NCI-H460 (cell line): Measurements from ENCODE around the gene ZDHHC22. TPM values are rescaled to one million over a fixed set of nuclear protein-coding genes. Genes with fewer than 3 reads are reported as not detected.
"Not testable (repeated sequence)": the region's sequence is repeated elsewhere in the genome, so short reads cannot be mapped to it uniquely, and the experiment has no call there.

Experiments
- DNase-seq: peaks from one replicate; pipeline ENCODE4 v3.0.0-alpha.2; 2016; ENCODE audit warnings: low read depth; ENCODE audit errors: extremely low read depth
- polyA plus RNA-seq: library from polyadenylated mRNA; depleted of rRNA; stranded (reverse); fragments of >200 nt; gene quantifications from 2 replicates; pipeline ENCODE4 v1.2.3, GENCODE V29; 2014; cell fraction: nucleus; rRNA removed
- total RNA-seq: library from RNA; depleted of rRNA; stranded (reverse); fragments of >200 nt; shearing (Covaris generic); gene quantifications from 2 replicates; pipeline ENCODE4 v1.2.3, GENCODE V29; 2014; rRNA removed

The ZDHHC22 gene, protein sequence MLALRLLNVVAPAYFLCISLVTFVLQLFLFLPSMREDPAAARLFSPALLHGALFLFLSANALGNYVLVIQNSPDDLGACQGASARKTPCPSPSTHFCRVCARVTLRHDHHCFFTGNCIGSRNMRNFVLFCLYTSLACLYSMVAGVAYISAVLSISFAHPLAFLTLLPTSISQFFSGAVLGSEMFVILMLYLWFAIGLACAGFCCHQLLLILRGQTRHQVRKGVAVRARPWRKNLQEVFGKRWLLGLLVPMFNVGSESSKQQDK
- total RNA-seq: not detected in 2 replicates
- polyA plus RNA-seq: not detected in 2 replicates

DNA sequence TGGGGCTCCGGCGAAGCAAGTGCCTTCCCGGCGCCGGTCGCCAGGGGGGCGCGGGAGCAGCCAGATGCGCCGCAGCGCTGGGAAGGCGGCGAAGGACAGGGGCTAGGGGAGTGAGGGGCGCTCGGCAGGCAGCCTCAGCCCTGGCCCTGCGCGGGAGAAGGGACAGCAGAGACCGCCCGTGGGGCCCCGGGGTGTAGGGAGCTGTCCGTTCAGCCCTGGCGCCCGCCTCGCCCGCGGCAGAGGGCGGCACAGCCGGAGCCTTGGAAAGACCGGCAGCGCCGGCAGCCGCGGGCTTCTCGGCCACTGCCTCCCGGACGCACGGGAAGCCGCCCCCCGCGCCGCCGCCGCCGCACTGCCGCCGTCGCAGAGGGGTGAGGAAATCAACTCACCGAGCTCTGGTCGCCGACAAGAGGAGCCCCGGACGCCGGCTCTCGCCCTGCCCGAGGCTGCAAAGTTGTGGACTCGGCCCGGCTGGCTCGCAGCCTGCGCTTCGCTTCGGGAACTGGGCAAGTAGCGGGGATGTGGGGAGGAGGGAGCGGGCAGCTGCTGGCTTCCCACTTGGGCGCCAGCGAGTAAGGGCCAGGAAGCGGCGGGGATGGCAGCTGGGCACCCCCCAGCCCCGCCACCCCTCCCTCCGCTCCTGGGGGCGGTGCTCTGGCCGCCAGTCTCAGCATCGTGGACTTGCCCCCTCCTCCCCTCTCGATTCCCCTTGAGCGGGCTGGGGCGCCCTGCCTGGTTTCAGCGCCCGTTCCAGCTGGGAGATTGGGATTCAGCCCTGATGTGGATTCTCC lies at the start of gene ZDHHC22:
ZDHHC22 (minus strand) TSS at position 578 of the 791 bp plus-strand sequence. CDS start 2,053 bp downstream, outside the sequence.
- DNase-seq: no peak

DNA sequence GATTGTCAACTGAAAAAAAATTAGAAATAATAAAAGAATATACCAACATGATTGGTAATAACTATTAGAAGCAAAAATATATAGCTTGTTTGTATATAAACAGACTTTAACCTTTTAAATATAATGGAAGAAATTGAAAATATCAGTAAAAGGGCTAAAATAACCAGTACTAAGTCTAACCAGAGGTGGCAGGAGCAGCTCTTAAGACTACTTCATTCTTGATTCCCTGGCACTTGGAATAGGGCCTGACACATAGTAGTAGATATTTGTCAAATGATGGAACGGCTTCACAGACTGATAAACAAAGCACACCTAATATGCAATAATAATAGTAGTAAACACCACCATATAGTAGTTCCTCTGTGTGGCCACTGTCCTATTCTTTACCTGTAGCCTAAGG lies 49.4 kb upstream of the ZDHHC22 start:
- no peak for DNase-seq

DNA sequence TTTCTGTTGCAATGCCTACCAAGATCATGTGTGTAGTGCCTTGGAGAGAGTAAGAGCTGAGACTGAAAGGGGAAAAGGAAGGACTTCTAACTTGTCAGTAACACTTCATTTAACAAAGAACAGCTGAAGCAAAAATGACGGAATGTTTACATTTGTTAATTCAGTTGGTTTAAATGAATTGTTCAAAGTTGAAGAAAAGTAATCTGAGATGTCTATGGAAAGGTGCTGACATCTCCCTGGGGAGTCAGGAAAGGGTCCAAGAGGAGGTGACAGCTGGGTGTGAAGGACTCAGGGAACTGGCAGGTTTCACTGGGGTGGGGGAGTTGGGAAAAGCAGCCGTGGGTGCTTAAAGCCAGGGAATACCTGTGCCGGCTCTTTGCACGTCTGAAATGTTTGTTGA lies 47.9 kb upstream of the ZDHHC22 start:
- DNase-seq: no peak

DNA sequence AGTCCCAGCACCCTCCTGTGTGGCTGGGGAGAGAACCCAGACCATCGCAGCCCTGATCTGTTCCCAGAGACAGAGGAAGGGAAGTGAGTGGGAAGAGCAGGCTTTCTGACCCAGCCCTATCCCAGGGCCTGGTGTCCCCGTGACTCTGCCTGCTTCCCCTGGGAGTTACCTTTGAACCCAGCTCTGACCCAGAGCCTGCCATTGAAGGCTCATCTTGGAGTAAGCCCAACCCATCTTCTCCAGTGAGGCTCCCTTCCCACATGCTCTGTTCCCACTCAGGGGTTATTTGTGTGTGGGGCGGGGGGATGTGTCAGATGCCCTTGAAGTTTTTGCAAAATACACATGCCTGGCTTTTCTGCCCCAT lies 46.0 kb upstream of the ZDHHC22 start:
- DNase-seq: no peak

DNA sequence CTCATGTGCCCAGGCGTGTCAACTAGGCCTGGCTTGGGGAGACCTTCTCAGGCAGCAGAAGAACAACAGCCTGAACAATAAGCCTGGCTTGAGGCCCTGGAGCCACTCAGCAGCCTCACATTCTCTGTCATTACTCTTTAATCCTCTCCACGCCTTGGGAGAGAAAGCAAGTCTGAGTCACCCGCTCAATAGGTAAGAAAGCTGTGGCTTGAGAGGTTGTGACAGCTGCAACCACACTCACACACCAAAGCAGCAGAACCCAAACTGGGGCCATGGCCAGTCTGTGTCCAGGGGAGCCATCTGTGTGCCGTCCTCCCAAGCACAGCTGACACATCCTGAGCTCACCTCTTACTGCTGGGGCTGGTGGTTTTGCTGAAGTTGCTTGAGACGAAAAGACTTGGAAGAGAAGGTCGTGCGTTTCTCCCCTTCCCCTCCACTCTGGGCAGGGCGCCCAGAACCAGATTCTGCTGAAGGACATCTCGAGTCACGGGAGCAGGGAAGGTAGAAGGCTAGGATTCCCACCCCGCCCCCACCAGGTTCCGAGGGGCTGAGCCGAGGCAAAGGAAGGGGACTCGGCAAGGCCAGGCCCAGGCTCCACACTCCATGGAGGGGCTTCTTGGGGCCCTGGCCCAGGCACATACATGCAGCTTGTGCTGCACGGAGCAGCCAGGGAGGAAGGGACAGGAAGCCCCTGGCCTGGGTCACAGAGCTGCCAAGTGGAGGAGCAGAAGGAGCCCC lies 45.5 kb upstream of the ZDHHC22 start:
- DNase-seq: no peak

DNA sequence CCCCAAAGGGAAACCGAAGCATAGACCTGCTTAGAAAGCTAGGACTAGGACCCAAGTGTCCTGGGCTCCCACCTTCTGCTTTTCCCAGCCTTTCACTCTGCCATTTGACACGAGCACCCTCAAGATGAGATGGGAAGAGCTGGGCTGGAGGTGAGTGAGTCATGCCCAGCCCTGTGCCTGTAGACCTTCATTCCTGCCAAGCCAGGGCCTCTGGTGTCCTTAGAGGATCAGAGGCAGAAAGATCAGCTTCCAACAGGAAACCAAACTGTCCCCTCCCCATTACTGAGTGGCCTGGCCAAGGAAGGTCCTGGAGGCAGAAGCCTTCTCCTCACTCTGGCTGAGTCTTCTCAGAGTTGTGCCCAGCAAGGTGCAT lies 43.5 kb upstream of the ZDHHC22 start:
- DNase-seq: no peak

DNA sequence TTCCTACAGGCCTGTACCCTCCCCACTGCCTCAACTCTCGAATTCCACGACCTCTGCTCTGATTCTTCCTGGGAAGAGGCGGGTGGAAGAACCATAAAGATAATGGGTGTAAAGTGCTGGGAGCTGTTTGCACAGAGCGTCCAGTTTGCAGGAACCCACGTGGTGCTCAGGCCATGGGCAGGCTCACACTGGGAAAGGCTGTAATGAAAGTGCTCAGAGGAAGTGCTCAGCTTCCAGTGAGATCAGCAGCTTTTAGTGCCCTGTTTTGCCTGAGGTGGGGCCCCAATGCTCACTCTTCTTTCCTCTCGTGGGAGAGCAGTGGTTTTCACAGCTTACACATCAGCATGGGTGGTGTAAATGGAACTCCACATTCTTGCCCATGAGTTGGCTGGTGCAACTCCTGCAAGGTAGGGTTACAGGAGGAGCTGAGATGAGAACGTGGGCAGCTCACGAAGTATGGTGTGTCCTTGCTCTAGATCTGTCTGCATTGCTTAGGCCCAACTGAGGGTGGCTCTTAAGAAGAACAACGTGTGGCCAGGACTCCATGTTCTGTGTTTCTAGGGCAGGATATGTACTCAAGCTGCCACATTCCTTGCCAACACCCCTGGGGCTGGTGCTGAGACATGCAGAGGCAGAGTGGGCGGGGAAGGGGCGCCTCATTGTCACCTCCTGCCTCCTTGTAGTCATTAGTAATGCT lies 43.0 kb upstream of the ZDHHC22 start:
- no peak for DNase-seq

DNA sequence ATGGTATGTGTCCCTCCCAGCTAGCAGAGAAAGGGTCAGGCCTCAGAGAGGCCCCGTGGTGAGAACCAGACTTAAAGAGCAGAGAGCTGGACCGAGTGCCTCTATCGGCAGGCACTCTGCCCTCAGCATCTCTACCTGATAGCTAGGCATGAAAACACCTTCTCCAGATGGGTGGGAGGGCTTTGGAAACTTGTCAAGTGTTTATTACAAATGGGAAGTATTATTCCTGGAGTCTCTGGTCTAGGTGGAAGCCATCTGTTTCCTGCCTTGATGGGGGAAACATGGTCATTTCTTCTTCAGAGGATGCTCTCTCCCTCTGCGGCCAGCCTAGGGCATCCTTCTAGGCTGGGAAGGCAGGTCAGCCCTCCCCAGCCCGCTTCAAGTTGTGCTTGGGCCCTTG lies 42.3 kb upstream of the ZDHHC22 start:
- DNase-seq: no peak

DNA sequence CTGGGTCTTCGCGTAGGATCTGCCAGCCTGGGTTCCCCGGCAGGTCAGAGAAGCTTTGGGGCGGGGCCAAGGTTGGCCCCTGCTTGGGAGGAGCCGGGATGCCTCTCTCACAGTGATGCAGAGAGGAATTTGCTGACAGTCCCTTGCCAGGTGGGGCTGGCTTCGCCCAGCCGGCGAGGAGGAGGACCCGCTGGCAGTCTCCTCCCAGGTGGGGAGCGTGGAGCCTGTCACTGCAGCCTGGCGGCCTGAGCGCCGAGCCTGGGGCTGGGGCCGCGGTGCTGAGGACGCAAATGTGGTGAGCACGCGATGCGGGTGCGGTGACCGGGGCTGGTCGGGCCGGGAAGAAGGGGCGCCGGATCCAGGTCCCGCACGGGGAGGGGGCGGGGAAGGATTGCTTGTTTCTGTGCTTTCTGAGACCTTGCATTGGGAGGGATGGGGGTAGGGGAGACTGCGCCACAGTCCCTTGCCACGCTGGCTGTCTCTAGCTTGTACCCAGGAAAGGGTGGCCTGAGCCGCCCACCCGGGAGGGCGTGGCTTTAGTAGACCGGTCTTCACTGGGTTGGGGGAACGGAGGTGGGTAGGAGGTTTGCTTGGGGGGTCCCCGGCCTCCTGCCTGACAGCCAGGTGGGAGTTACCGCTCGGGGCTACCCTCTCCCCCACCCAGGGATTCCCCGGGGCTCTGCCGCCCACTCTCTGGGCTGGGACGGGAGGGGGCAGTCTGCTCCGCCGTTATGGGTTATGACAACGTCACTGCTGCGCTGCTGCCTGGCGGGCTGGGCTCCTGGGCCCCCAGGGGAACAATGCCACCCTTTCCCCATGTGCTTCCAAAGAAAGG lies 40.2 kb upstream of the ZDHHC22 start, which contains the start of gene TMEM63C:
TMEM63C (plus strand) TSS at position 196 of the 835 bp plus-strand sequence. CDS start 37,016 bp downstream, outside the sequence.
- peak; percentile 15 for DNase-seq

DNA sequence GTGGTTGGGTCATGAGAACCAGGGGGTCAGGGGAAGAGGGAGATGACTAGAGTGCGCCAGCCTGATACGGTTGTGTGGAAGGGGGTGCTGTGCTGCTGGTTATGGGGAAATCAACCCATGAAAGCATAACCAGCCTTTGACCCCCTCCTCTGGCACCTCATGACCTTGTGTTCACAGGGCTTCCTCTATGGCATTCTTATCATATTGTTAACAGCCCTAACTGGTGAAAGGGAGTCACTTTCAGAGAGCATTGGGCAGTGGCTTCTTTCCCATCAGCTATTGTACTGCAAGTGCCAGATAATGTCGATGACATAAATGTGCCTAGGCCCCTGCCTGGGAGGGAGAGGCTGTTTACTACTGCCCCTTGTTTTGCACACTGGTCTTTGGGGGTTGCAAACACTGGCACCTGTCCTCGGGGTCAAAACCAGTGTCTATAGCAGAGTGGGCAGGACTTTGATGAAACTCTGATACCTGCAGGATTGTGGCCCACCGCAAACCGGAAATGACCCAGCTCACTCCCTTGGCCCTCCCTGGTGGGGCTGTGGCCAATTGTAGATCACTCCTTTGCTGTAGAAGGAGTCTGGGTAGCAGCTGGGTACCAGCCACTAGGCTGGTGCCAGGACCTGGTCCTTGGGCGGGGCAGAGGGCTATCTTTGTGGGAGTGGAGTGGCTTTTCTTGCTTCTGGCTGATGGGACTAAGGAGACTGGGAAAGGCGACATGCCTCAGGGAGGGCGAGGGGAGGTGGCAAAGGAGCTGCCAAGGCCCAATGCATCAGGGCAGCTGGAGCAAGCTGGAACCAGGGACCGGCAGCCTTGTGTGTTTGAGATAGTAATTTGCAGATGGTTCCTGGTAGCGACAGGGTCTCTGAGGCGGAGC lies 39.4 kb upstream of the ZDHHC22 start:
- no peak for DNase-seq

DNA sequence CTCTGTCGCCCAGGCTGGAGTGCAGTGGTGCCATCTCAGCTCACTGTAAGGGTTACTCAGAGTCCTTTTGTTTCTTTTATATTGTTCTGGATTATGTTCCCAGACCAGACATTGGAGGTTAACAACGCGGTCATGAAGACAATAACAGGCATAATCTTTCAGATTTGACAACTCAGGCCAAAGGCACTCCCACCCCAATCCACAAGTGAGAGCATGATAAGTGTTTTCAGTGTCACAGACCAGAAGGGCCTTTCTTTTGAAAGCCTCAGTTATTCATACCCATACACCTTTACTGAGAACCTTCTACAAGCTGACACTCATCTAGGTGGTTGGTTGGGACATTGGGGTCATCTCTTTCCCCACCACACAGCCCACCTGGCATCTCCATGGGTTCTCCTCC lies 37.1 kb upstream of the ZDHHC22 start:
- DNase-seq: no peak

DNA sequence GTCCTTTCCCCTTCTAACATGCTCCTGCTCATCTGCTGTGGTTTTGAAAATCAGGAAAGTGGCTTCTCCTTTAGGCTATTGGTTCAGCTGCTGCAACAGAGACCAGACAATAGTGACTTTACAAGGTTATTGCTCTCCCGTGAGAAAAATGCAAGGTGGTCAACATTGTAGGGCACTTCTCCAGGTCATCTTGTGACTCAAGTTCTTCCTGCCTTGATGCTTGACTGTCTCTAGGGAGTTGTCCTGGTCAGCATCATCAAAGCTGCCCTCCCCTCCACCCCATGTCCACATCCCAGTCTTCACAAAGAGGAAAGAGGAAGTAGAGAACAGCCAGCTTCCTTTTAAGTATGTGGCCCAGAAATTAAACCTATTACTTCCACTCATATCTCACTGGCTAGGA lies 36.1 kb upstream of the ZDHHC22 start:
- DNase-seq: no peak

DNA sequence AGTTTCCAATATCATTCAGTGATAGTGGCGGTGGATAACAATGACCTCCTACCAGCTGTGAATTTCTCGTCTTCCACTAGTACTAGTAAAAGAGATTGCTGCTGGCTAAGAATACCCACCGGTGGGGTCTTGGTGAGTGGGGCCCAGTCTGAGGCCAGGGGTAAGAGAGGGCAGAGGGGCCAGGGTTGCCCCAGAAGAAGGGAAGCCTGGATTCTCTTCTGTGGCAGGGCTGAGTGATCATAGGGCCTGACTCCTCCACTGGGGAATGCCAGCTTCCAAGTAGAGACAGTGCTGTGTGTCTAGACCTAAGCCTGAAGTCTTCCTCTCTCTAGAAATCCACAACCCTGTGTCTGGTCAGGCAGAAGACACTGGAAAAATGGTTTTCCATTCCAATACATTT lies 34.3 kb upstream of the ZDHHC22 start:
- no peak for DNase-seq

DNA sequence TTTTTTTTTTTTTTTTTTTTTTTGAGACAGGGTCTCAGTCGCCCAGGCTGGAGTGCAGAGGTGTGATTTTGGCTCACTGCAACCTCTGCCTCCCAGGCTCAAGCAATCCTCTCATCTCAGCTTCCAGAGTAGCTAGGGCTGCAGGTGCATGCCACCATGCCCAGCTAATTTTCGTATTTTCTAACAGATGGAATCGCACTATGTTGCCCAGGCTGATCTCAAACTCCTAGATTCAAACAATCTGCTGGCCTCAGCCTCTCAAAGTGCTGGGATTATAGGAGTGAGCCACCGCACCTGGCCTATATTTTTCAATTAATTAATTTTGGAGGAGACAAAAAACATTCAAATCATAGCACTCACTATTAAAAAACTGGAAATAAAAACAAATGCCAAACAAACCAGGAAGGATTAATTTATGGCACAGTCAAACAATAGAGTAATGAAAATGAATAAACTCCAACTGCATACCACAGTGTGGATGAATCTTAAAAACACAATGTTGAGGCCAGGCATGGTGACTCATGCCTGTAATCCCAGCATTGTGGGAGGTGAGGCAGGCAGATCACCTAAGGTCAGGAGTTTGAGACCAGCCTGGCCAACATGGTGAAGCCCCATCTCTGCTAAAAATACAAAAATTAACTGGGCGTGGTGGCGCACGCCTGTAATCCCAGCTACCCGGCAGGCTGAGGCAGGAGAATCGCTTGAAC lies 32.5 kb upstream of the ZDHHC22 start:
- DNase-seq: not testable (repeated sequence)

DNA sequence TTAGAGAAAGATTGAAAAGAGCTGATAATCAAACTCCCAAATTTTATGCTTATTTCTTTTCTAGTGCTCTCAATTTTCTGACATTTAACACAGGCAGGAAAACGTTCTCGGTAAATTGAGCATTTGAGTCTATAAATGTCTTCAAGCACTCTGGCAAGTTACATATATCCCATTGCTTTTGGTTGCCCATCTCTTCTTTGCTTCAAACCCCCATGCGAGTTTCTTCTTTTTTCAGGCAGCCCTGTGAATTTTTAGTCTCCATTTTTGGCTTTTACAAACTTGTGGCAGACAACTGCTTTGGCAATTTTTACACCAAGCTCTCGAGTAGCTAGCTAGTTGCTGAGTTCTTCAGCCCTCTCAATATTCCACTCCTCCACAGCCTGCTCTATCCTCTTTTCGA lies 31.3 kb upstream of the ZDHHC22 start:
- no peak for DNase-seq

DNA sequence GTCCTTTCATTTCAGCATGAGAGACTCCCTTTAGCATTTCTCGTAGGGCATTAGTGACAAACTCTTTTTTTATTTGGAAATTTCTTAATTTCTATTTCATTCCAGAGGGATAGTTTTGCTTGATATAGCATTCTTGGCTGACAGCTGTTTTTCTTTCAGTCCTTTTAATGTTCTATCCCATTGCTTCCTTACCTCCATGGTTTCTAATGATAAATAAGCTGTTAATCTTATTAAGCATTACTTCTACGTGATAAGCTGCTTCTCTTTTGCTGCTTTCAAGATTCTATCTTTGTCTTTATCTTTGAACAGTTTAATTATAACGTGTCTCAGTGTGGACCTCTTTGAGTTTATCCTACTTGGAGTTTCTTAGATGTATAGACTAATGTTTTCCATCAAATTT lies 28.5 kb upstream of the ZDHHC22 start:
- DNase-seq: no peak

DNA sequence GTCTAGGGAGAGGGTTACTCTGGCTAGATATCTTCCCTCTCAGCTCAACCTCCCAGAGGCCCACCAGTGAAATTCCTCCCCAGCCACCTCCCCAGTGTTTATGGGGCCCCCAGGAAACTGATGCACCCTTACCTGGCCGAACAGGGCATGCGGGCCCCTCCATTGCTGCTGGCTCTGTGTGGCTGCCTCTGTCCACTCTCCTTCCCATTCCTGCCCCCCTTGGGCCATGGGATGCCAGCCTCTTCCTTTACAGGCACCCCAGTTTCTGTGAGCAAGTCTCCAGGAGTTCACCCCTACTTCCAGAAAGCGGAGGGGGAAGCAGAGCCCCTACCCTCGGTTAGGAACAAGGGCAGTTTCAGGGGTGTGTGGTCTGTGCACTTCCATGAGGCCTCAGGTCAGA lies 19.4 kb upstream of the ZDHHC22 start:
- DNase-seq: no peak

DNA sequence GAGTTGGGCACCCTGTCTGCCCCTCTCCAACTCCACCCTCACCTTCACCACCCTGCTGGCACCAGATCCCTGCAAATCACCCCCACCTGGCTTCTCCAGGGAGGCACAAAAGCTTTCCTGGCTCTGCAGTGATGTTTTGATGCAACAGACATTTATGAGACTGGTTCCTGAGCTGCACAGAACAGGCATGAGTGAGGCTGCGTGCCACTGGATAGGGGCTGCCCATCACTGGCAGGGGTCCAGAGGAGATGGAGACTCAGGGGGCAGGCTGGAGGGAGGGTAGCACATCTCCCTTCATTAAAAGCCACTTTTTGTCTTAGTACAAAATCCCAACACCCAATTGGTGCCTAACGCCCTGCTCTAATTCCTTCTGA lies 17.3 kb upstream of the ZDHHC22 start:
- no peak for DNase-seq
